Retinal pigment epithelial cell (primary cell): ENCODE measurements around the gene ADSS1.

Experiments used
- DNase-seq: peaks from one replicate; pipeline ENCODE4 v3.0.0-alpha.2; 2010; ENCODE audit warnings: low read depth
- H3K4me3 ChIP-seq: 2 replicates; pipeline ENCODE4 v1.5.1; 2011; ENCODE audit warnings: mild to moderate bottlenecking, low read length, control low read depth, moderate library complexity
- TF ChIP-seq, protein P1 (sequence below): conservative IDR thresholded peaks from 2 replicates; pipeline ENCODE4 v1.5.1; 2011; ENCODE audit warnings: low read depth, low read length, control low read depth, inconsistent platforms

ADSS1 gene

DNA sequence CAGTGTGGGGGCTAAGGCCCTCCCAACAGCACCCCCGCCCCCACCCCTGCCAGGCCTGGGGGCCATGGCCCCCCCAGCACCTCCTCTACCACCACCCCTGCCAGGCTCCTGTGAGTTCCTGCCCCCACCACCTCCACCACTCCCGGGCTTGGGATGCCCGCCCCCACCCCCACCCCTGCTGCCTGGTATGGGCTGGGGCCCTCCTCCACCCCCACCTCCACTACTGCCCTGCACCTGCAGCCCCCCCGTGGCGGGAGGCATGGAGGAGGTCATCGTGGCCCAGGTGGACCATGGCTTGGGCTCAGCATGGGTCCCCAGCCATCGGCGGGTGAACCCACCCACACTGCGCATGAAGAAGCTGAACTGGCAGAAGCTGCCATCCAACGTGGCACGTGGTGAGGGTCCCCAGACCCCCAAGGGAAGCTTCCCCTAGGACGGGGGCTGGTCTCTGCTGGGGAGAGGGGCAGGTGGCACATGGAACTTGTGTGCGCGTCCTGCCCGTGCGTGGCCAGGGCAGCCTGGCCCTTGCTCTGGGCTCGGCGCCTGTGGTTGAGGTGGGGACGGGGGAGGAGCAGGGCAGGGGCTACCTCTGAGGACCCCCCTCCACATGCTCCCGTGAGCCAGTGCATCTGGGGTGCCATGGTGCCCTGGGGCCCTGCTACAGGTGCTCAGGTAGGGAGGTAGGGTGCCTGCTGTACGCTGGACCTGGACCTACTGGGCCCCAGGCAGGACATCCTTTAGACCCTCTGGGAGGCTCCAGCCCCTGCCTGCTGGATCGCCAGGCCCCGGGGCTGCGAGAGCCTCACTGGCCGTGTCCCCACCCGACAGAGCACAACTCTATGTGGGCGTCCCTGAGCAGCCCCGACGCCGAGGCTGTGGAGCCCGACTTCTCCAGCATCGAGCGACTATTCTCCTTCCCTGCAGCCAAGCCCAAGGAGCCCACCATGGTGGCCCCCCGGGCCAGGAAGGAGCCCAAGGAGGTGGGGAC, 16.1 kb upstream of the ADSS1 start:
- no peak for DNase-seq
- TF ChIP-seq, protein P1, sequence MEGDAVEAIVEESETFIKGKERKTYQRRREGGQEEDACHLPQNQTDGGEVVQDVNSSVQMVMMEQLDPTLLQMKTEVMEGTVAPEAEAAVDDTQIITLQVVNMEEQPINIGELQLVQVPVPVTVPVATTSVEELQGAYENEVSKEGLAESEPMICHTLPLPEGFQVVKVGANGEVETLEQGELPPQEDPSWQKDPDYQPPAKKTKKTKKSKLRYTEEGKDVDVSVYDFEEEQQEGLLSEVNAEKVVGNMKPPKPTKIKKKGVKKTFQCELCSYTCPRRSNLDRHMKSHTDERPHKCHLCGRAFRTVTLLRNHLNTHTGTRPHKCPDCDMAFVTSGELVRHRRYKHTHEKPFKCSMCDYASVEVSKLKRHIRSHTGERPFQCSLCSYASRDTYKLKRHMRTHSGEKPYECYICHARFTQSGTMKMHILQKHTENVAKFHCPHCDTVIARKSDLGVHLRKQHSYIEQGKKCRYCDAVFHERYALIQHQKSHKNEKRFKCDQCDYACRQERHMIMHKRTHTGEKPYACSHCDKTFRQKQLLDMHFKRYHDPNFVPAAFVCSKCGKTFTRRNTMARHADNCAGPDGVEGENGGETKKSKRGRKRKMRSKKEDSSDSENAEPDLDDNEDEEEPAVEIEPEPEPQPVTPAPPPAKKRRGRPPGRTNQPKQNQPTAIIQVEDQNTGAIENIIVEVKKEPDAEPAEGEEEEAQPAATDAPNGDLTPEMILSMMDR = no peak
- no peak overlapping the region for H3K4me3 ChIP-seq

DNA sequence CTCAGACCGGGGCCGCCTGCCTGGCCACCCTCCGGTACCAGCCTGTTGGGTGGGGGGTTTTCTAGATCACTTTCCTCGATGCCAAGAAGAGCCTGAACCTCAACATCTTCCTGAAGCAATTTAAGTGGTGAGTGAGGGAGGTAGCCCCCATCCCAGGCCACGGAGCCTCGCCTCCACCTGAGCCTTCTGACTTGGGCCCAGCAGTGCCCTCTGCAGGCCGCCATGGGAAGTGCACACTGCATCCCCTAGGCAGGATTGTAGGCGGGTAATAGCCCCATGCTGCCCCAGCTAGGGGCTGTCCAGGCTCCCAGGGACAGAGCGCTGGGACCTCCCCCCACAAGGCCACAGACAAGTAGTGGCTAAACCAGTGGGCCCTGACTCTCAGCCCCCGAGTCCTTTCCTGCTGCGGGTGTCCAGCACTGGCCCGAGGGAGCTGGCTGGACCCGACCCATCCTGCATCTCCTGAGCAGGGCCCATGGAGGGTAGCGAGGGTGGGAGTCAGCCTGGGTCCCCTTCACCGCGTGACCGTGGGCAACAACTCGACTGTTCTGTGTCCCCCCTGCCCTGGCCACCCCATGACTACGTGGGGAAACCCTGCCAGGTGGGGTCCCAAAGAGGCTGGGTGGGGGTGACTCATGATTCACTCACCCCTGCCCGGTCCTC, 15.3 kb upstream of the ADSS1 start:
- TF ChIP-seq, protein P1 = peak; percentile 97
- no peak overlapping the region for H3K4me3 ChIP-seq
- no peak for DNase-seq

DNA sequence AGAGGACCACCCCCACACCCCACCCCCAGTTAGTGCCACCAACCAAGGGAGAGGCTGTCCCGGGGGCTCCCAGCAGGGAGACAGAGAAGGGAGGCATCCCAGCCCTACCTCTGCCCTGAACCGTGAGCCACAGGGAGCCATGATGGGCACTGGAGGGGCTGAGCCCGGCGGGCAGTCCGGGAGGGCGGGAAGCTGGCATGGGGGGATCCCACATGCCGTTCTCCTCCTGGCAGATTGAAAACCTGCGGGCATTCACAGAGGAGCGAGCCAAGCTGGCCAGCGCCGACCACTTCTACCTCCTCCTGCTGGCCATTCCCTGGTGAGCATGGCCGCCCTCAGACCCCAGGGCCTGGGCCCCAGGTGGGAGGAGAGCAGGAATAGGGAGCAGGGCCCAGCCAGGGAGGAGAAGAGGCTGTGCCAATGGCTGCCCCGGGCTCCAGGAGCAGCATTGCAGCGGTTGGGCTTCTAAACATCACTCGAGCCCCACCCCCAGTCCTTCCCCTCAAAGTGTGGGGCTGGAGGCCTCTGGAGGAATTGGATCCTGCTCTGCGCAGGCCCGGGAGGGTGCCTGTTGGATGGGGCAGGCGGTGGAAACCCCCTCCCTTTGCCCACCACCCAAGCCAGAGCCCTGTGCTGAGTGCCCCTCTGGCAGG, 14.5 kb upstream of the ADSS1 start:
- no peak for DNase-seq
- TF ChIP-seq, protein P1 = no peak
- no peak overlapping the region for H3K4me3 ChIP-seq

DNA sequence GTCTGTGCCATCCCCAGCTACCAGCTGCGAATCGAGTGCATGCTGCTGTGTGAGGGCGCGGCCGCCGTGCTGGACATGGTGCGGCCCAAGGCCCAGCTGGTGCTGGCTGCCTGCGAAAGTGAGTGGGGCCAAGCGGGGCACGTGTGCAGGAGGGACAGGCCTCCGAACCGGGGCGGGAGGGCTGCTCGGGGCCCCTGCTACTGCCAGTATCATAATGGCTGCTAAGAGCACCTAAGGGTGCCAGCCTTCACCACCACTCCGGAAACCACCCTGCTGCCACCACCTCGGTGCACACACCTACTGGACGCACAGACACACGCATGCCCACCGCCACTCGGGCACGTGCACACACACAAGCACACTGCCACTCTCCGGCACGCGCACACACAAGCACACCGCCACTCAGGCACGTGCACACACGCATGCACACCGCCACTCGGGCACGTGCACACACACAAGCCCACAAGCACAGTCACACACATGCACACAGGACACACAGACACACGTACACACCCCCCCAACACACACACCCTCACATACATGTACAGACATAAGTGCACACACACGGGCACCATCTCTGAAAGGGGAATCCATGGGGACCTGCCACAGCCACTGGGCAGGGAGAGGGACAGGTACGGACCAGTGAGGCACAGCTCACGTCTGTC, 13.8 kb upstream of the ADSS1 start:
- TF ChIP-seq, protein P1 = no peak
- DNase-seq = no peak
- no peak overlapping the region for H3K4me3 ChIP-seq

DNA sequence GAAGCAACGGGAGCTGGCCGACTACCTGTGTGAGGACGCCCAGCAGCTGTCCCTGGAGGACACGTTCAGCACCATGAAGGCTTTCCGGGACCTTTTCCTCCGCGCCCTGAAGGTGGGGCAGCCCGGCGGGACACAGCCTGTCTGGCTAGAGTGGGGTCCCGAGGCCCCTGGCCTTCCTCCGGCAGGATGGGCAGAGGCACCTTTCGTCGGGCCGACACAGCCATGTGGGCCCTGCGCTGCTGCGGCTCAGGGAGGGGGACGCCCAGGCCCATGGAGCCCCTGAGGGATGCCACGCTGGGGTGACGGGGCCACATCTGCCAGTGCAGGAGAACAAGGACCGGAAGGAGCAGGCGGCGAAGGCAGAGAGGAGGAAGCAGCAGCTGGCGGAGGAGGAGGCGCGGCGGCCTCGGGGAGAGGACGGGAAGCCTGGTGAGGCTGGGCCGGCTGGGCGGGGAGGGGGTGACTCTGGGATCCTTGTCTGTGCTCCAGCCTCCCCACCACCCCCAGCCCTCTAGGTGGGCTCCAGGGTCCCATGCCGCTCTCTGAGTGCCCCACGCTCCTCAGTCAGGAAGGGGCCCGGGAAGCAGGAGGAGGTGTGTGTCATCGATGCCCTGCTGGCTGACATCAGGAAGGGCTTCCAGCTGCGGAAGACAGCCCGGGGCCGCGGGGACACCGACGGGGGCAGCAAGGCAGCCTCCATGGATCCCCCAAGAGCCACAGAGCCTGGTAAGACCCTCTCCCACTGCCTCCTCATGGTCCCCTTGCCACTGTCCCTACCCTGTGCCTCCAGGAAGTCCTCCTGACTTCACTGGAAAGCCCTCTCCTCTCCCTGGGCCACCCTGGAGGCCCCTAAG, 10.9 kb upstream of the ADSS1 start:
- TF ChIP-seq, protein P1 = no peak
- H3K4me3 ChIP-seq = no peak overlapping the region
- DNase-seq = no peak

DNA sequence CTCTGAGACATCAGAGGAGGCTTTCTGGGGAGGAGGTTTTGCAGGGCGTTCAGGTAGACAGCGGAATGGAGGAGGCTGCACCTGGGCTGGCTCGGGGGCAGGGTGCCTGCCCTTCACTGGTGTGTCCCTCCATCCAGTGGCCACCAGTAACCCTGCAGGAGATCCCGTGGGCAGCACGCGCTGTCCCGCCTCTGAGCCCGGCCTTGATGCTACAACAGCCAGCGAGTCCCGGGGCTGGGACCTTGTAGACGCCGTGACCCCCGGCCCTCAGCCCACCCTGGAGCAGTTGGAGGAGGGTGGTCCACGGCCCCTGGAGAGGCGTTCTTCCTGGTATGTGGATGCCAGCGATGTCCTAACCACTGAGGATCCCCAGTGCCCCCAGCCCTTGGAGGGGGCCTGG, 10.0 kb upstream of the ADSS1 start:
- TF ChIP-seq, protein P1 = no peak
- no peak for DNase-seq
- H3K4me3 ChIP-seq = no peak overlapping the region
